Transverse colon (tissue), 4 donors: ENCODE results near the gene DICER1.

Source experiments
- POLR2A ChIP-seq: fragments of 450-650 bp; IDR thresholded peaks from one replicate; pipeline ENCODE4 v1.6.1; 2016; ENCODE audit warnings: antibody characterized with exemption, mild to moderate bottlenecking, moderate library complexity
- POLR2AphosphoS5 ChIP-seq, 3 donors: sonication (generic); formaldehyde crosslinking; IDR thresholded peaks; one replicate each; pipeline ENCODE4 v1.6.1; 2016; ENCODE audit warnings: antibody characterized with exemption in 3 of 3
- TF ChIP-seq, protein P1 (sequence below), 5 experiments: fragments of 200-600 bp in 3 of 5; fragments of 450-650 bp in 2 of 5; sonication (generic) in 3 of 5; IDR thresholded peaks; 1 replicate in 2 of 5; 2 replicates in 3 of 5; pipeline ENCODE4 v1.5.1; 2016 to 2017; ENCODE audit warnings: antibody characterized with exemption in 5 of 5, inconsistent platforms in 3 of 5, mild to moderate bottlenecking in 2 of 5, moderate library complexity in 1 of 5

DNA sequence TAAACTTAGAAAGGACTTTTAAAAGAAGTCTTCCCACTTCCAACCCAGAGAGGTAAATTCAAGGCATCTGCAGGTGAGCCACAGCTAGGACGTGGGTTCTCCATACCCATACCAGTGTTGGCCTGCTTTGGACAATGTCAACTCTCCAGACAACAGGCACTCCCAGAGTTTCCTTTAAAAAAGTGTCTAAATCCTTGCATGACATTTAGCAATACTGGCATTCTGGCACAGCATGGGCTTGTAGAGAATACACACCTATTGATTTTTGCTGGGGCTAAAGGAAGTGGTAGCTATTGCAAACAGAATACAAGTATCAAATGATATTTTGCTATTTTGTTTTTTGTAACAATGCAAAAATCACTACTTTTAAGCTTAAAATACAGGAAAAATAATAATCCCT lies 25.8 kb upstream of the DICER1 start:
- TF ChIP-seq POLR2A = no peak
- TF ChIP-seq, protein P1, sequence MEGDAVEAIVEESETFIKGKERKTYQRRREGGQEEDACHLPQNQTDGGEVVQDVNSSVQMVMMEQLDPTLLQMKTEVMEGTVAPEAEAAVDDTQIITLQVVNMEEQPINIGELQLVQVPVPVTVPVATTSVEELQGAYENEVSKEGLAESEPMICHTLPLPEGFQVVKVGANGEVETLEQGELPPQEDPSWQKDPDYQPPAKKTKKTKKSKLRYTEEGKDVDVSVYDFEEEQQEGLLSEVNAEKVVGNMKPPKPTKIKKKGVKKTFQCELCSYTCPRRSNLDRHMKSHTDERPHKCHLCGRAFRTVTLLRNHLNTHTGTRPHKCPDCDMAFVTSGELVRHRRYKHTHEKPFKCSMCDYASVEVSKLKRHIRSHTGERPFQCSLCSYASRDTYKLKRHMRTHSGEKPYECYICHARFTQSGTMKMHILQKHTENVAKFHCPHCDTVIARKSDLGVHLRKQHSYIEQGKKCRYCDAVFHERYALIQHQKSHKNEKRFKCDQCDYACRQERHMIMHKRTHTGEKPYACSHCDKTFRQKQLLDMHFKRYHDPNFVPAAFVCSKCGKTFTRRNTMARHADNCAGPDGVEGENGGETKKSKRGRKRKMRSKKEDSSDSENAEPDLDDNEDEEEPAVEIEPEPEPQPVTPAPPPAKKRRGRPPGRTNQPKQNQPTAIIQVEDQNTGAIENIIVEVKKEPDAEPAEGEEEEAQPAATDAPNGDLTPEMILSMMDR (IDR thresholded peaks at IDR 0.05) = no peak
- TF ChIP-seq POLR2AphosphoS5 (IDR thresholded peaks at IDR 0.05) = no peak
